ENCODE results near the gene CRB3. TPM values are rescaled to one million over a fixed set of nuclear protein-coding genes. Genes with fewer than 3 reads are reported as not detected.
"Not testable (repeated sequence)": the region's sequence is repeated elsewhere in the genome, so short reads cannot be mapped to it uniquely, and the experiment has no call there.

Gene CRB3, protein sequence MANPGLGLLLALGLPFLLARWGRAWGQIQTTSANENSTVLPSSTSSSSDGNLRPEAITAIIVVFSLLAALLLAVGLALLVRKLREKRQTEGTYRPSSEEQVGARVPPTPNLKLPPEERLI
- not detected for polyA plus RNA-seq (ENCODE audit: insufficient read length)

DNA sequence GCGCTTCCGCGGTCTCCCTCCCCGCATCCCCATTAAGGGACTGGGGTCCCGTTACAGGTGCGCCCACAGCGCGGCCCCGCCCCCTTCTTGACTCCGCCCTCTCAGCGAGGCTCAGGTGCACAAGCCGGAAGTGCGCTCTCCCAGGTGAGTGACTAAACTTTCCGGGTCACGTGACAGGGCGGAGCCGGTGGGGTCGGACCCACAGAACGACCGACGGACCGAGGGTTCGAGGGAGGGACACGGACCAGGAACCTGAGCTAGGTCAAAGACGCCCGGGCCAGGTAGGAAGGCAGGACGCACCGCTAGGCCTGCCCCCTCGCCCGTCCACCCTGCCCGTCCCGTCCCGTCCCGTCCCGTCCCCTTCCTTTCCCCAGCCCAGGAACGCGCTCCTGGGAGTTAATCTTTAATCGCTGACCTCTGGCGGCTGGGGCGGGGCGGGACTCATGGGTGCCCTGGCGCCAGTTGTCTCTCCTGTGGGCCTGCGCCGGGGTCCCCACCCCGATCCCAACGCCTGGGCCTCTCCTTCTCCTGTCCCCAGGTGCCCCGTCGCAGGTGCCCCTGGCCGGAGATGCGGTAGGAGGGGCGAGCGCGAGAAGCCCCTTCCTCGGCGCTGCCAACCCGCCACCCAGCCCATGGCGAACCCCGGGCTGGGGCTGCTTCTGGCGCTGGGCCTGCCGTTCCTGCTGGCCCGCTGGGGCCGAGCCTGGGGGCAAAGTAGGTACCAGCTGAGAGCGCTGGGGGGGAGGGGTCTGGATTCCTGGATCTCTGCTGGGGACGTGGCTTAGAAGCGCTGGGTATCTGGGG, at the start of gene CRB3:
TSS of gene CRB3 (plus strand) at position 202 of the 804 bp plus-strand sequence. CDS start at position 633, 431 bp downstream.
- DNase-seq (ENCODE audit: low read depth) = no peak

DNA sequence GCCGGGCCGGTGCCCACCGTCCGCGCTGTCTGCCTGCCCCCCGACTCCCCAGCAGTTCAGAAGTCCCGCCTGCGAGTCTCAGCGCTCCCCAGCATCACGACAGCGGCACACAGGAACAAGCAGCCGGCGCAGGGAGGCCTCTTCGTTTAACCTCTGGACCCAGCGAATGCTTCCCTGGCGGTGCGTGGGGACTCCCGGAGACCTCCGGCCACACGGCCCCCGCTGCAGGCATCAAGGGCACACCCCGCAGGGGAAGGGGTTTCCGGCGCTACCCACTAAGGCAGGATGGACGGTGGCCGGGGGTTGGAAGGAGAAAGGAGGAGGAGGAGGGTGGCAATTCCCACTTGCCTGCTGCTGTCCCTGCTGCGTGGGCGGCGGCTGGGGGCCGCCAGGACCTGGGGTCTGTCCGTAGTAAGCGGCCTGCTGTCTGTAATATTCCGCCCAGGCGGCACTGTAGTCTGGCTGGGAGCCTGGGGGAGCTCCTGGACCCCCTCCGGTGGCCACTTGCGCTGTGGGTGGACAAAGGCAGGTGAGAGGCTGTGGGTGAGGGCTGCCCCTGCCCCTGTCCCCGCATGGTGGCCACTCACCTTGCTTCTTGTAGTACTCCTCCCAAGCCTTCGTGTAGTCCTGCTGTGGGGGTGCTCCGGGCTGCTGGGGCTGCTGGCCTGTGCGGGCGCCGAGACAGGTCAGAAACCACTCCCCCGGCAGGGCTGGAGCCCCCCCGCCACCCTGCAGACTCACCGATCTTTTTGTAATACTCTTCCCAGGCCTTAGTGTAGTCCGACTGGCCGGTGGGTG, 49.1 kb upstream of the CRB3 start:
- DNase-seq (ENCODE audit: low read depth) = no peak

DNA sequence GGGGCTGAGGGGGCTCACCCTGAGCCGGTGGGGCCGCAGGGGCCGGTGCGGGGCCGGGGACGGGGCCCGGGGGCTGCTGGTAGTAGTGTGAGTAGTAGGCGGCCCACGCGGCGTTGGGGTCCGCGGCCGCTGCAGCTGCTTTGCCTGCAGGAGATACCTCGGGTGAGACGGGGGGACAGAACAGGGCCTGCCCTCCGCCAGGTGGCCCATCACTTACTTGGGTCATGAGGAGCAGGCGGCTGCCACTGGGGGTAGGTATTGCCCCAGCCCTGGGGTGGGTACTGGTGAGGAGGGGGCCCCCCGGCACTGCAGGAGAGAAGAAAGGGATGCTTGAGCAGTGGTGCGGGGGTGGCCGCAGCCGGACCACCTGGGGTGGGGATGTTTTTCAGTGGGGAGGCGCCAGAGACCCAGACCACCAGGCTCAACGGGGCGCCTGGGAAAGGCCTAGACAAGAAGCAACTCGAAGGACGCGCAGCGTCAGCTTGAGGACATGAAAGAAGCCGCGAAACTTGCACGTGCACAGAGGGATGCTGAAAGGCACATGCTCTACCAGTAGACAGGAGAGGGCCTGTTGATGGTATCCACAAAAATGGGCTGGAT, 48.4 kb upstream of the CRB3 start:
- DNase-seq (ENCODE audit: low read depth) = no peak

DNA sequence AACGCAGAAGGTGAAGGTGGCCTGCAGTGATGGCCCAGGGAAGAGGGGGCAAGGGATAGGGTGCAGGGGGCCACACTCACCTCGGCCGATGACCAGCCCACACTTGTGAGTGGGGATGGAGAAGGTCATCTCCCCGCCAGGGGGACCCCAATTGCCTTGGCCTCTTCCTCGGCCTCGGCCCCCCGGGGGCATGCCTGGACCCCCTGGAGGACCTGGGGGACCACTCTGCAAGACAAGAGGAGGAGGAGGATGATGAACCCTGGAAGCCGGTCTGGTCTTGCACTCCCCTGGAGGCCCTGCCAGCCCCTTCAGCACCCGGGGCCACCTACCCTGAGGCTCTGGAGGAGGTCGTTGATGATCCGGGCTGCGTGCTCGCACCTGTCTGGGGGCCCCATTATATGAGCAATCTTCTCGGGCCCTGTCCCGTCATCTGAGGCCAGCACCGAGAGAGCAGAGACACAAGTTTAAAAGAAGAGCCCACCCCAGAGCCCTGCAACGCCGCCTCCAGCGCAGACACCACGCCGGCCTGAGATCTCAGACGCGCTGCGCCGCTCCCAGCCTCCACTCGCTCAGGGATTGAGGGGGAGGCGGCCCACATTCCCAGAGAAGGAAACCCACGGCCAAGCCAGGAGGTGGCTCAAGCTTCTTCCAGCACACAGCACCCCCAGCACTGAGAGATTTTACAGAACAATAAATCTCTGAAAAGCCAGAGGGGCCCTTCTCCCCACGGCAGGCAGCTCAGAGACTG, 47.2 kb upstream of the CRB3 start:
- no peak for DNase-seq (ENCODE audit: low read depth)

DNA sequence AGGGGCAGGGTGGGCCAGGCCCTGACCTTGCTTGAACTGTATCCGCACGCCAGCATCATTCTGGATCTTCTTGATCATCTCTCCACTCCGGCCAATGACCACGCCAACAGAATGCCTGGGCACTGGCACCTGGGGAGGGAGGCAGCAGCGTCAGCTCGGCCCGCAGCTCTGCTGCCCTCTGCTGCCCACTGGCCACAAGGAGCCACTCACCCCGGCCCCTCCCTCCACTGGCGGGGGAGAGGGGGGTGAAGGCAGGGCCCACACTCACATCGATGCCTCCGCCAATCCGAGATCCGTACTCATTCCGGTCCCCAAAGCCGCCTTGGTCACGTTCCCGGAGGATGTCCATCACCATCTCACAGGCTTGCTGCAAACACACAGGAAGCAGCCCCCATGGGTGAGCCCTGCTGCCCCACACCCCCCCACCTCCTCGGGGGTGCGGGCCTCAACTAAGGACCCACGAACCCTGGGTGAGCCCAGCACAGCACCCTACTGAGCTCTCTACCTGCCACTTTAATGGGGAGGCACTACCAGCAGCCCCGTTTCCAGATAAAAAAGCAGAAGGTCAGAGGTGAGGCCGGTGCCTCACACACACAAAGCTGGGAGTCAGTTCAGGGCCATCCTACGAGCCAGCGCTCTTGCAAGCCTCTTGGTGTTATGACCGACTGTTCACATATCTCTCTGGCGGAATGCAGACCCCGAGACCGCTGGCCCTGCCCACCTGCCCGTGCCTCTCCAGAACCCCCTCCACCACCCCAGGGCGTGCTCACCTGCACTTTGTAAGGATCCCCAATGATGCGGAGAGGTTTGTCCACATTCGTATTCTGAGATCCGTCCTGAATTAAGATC, 46.1 kb upstream of the CRB3 start:
- no peak for DNase-seq (ENCODE audit: low read depth)

DNA sequence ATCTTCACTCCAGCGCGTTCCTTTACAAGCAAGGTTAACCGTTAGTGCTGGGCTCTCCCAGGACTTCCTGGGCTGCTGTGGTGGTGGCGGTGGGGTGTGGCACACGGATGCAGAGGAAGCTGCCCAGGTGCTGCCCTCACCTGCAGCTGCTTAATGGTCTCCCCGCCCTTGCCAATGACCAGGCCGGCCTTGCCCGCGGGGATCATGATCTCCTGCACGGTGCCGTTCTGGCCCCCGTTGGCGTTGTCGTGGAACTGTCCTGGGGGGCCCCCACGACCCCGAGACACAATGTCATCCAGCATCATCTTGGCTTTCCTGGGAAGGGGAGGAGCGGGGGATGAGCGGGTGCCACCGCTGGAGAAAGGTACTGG, 45.5 kb upstream of the CRB3 start:
- no peak for DNase-seq (ENCODE audit: low read depth)

DNA sequence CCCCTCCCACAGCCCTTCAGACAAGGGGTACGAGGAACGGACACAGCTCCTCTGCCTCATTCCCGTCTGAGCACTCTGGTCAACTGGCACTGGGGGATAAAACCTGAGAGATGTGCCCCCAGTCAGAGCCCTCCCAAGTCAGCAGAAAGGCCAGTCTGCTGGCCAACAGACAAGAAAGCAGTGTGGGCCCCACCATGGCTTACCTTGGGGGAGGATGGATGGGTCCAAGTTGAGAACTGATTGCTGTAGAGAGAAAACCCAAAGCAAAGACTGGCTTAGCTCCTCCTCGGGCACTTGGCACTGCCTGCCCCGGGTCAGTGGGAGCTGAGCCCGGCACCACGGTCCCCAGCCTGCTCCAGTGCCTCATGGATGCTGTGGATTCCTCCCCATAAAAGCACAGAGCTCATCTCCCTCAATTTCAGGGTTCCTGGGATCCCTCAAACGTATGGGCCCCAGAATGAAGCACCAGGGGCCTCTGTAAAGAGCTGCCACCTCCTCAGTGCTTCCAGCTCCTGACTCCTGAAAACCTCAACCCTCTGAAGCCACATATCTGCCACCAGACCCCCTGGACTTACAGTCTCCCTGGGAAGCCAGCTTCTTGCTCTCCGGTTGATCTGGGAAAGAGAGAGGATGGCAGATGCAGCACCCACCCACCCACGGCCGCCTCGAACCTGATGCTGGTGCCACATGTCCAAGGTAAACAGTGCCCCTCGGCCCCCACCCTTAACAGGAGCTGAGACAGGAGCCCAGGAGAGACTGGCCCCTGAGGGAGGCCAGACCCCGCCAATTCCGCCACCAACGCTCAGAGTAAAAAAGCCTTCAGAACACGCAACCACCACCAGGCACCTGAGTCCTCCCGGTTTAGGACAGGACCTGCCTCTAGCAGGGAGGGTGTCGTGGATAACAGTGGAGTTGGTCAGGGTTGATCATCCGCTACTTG, 42.7 kb upstream of the CRB3 start:
- DNase-seq (ENCODE audit: low read depth) = no peak

DNA sequence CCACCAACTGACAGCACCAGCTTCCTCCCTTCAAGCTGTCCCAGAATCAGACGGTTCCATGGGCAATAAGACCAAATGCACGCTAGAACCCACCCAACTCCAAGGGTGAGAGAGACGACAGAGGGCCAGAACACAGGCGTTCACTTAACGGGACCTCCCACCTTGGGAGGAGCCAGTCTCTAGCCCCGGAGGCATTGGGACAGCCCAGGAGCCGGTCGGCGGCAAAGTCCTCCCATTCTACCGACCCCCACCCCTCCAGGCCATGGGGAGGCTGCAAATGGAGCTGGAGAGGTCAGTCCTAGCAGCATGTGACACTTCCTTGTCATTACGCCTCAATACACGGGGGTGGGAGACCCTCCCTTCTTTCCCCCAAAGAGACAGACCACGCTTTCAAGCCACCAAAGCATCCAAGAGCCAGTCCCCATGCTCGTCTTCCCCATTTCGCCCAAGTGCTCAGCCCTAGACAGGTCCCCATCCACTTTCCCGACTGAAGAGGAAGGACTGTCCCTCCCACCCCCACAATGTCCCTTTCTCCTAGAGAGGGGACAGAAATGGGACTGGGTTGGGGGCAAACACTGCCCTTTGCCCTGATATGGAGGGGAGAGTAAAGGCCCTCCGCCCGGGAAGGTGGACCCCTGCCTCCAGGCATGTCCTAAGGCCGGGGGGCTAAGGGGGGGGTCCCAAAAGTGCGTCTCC, 40.4 kb upstream of the CRB3 start:
- no peak for DNase-seq (ENCODE audit: low read depth)

DNA sequence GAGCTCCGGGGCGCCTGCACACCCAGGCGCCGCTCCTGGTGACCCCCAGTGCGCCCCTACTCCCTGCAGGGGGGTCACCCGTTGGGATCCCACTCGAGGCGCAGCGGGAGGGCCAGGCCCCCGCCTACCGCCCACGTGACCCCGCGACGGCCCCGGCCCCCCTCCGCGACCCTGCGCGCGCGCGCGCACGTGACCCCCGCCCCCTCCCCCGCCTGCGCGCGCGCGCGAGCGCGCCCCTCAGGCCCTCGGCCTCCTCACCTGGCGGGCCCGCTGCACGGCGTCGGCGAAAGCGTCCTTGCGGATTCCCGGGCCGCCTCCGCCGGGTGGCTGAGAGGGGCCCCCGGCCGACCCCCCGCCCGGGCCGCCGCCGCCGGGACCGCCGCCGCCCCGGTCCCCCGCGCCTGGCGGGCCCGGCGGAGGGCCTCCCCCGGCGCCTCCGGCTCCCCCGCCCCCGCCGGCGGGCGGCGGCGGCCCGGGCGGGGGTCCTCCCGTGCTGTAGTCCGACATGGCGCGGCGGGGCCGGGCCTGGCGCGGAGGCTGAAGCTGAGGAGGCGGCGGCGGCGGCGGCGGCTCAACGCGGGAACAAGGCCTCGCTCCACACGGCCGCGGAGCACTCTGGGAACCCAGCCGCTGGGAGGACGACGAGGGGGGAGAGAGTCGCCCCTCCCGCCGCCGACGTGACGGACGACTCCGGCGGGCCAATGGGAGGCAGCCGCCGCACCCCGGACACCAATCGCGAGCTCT, 39.7 kb upstream of the CRB3 start, which contains the start of gene KHSRP:
TSS of gene KHSRP (minus strand) at position 617 of the 744 bp plus-strand sequence. CDS start at position 507, 110 bp downstream.
- DNase-seq (ENCODE audit: low read depth) = no peak

DNA sequence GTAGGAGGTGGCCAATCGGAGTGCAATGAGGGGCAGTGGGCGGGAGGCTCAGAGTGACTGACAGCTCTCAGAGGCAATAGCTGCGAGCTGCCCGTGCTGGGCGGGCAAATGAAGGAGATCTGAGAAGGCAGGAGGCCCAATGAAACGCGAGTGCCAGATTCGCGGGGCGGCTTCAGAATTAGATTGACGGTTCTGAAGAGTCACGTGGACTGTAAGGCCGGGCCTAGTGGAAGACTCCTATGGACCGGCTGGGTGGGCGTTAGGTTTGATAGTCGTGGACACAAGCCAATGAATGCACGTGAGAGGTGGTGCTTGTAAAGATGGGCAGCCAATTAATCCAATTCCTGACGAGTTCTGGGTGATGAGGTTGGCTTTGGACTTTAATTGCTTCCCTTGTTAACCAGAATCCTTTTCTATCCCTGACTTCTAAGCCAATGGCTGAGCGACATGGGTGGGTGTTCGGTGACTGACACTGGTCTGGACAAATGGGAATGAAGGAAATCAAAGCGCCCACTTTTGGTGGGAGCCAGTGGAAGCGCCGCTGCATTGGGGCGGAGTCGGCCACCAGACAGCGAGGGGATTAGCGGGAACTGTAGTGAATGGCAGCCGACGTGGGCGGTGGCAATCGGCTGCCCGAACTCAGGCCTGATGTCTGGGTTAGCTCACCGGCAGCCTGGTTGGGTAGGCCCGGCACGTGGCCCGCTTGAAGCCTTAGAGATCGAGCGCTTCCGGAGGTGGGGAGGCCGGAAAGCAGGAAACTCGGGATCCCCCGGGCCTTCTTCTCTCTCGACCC, 38.9 kb upstream of the CRB3 start:
- peak; percentile 100 for DNase-seq (ENCODE audit: low read depth)

DNA sequence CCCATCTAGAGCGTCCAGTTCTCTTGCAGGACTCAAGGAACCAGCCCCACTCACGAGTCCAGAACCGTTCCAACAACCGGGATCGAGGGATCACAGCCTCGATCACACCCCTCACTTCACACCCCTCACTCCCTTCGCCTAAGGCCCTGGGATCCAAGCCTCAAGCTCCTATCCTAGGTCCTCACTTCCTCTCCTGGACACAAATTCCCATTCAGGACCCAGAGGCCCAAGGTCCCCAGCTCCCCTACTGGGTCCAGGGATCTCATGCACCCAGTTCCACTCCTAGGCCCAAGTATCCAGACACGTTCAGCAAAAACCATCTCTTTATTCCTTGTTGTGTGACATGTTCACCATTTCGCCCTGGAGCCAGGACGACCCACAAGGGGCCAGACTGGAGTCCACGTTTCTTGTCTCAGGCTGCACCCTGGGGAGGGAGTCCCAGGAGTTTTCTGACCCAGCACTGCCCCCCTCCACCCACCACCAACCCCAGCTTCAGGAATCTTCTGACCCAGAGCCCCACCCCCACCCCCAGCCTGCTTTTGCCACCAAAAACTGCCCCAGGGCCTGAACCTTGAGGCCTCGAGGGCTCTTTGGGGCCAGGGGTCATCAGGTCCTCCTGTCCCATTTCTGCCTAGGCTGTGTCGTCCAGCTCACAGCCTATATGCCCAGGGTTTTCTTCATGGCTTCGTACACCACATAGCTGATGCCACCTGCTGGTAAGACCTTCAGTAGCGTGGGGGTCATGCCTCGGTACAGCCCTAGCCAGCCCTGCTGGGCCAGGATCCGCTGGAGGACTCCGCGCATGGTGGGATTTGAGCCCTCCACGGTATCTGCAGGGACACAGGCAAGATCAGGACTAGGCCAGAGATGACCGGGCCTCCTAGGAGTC, 38.1 kb upstream of the CRB3 start:
- DNase-seq (ENCODE audit: low read depth) = no peak

DNA sequence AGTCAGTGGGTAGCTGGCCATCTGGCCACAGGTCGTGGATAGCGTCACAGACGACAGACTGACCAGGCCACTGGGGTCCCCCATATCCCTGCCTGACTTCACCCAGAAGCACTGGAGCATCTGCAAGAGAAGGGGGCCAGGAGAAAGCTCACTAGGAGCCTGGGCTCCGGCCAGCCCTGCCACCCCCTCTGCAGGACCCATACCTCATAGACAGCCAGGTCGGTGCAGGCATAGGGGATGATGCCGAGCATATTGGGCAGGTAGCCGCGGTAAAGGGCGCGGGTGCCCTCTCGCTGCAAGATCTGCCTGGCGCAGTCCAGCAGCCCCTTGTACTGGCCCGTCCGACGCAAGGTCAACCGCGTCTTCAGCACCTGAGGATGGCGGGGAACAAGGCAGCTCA, 36.9 kb upstream of the CRB3 start:
- DNase-seq (ENCODE audit: low read depth) = no peak

DNA sequence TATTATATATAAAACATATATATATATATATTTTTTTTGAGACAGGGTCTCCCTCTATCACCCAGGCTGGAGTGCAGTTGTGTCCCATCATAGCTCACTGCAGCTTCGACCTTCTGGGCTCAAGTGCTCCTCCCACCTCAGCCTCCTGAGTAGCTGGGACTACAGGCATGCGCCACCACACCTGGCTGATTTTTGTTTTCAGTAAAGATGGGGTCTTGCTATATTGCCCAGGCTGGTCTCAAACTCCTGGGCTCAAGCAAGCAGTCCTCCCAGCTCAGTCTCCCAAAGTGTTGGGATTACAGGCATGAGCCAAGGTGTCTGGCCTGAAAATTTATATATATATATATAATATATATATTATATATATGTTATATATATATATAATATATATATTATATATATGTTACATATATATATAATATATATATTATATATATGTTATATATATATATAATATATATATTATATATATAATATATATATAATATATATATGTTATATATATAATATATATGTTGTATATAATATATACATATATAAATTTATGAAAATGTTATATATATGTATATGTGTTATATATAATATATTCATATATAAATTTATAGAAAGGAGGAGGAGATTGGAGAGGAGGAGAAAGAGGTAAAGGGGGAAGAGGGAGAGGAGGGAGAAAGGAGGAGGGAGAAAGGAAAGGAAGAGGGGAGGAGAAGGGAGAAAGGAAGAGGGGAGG, 35.2 kb upstream of the CRB3 start:
- not testable (repeated sequence) for DNase-seq (ENCODE audit: low read depth)

DNA sequence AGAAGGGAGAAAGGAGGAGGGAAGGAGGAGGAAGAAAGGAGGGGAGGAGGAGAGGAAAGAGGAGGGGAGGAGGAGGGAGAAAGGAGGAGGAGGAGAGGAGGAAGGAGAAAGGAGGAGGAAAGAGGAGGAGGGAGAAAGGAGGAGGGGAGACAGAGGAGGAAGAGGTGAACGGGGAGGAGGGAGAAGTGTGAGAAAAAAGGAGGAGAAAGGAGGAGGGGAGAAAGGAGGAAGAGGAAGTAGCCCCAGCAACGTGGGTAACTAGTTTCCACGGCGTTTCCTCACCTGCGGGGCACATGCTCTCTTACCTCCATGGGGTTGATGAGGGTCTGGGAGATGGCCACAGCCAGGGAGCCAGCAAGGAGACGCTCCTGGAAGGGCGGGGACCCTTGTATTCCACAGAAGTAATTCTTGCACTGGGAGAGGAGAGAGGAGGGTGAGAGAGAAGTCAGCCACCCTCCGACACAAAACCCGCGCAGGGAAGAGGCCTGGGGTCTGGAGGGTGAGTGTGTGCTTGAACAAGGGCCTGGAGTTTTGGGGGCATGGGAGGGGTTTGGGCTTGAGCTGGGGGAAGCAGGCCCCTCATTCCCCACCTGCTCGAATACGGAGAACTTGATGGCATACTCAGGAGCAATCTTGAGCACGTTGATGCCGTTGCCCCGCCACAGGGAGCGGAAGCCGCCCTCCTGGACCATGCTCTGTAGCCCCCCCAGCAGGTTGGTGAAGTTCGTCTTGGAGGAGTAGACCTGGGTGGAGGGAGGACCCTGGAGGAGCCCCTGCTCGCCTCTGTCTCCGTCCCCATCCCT, 34.5 kb upstream of the CRB3 start:
- no peak for DNase-seq (ENCODE audit: low read depth)

DNA sequence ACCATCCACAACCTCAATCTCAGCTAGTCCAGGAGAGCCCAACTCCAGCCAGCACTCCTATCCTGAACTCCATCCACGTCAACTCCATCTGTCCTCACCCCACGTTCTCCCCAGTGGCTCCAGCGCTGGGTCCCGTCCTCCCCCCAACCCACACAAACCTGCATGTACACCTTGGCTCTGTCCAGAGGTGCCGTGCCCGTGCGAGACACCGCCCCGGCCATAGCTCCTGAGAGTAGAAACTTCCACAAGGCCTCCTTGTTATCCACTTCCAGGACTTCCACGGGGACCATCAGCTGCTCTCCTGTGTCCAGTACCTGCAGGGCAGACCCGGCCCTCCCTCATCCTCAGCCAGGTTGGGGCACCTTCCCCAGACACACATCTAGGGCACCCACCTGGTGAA, 32.2 kb upstream of the CRB3 start:
- DNase-seq (ENCODE audit: low read depth) = no peak
